ENCODE results near the gene SAA4.

Gene SAA4

GRCh38 chr11:18188796-18189195, 47.8 kb downstream of the SAA4 start:
- no peak for DNase-seq

Data from activated CD8-positive, alpha-beta memory T cell treated with anti-CD3 and anti-CD28 coated beads for 24 hours (primary cell).